Left renal cortex interstitium (tissue), 4 donors: ENCODE data around the gene C1orf53. TPM values are rescaled to one million over a fixed set of nuclear protein-coding genes. Genes with fewer than 3 reads are reported as not detected.
"Not testable (repeated sequence)": the region's sequence is repeated elsewhere in the genome, so short reads cannot be mapped to it uniquely, and the experiment has no call there.

Experiments
- DNase-seq, 4 donors: peaks; one replicate each; pipeline ENCODE4 v3.0.0-alpha.2; 2013; ENCODE audit warnings: low read depth in 4 of 4, low spot score in 2 of 4, missing footprints in 1 of 4
- polyA plus RNA-seq, 4 donors: library from polyadenylated mRNA; unstranded; fragments of 120-200 nt; gene quantifications; one replicate each; pipeline ENCODE4 v1.2.1, GENCODE V29; 2013; ENCODE audit not compliant: insufficient read length in 4 of 4

Gene C1orf53
- 1 to 10 TPM; 1.7 to 3.9 (median 2.2) TPM for polyA plus RNA-seq

- peak in 1 of 4 donors; percentile 74 for DNase-seq
These were observed at the start of gene C1orf53 for GRCh38 chr1:197902454-197903195. C1orf53 (plus strand) TSS chr1:197902630; CDS start chr1:197902650, 20 bp downstream.

DNA sequence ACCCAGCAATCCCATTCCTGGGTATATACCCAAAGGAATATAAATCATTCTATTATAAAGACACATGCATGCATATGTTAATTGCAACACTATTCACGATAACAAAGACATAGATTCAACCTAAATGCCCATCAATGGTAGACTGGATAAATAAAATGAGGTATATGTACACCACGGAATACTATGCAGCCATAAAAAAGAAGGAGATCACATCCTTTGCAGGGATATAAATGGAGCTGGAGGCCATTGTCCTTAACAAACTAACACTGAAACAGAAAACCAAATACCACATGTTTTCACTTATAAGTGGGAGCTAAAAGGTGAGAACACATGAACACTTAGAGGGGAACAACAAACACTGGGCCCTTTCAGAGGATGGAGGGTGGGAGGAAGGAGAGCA lies 46.7 kb upstream of the C1orf53 start:
- not testable (repeated sequence) for DNase-seq

- DNase-seq = no peak
These were observed 45.0 kb upstream of the C1orf53 start for GRCh38 chr1:197857477-197857876.

DNA sequence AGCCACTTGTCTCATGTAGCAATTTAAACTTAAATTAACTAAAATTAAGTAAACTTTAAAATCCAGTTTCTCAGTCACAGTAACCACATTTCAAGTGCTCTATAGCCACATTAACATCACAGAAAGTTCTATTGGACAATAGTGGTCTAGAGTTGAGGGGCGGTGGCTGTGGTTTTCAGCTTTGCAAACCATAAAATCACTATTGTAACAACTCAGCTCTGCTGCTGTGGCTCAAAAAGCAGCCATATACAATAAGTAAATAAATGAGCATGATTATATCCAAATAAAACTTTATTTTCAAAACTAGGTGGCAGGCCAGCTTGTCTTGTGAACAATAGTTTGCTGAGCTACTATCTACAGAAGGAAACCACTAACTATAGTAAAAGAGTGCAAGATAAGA lies 43.4 kb upstream of the C1orf53 start:
- DNase-seq = no peak

GRCh38 chr1:197862221-197862620 lies 40.2 kb upstream of the C1orf53 start:
- DNase-seq = no peak

- DNase-seq = no peak
These were observed 39.8 kb upstream of the C1orf53 start for GRCh38 chr1:197862671-197863070.

GRCh38 chr1:197865809-197866208 lies 36.6 kb upstream of the C1orf53 start:
- no peak for DNase-seq

- peak in 2 of 4 donors; percentile 2 to 24 for DNase-seq
These were observed 33.5 kb upstream of the C1orf53 start for GRCh38 chr1:197868751-197869489.

DNA sequence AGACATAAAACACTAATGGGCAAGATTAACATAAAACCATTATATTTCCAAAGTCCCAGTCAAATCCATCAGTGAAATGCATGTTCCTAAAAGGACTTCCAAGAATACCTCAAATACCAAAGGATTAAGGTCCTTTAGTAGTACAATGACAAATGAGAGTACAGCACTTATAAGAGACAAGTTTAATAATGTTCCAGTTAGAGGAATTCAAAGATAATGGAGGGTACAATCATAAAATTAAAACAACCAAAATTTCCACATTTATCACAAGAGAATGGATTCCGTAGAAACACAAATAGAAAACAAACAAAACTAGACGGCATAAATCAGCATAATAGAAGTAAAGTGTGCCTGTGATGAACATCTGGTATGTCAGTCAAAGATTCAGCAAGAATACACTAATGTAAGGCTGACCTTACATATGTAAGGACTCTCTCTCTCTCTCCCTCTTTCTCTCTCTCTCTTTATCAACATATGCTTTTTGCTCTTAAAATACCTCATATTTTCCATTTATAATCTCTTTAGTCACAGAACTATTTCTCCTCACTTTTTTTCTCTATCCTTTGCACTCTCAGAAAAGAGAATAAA lies 32.8 kb upstream of the C1orf53 start:
- no peak for DNase-seq

DNA sequence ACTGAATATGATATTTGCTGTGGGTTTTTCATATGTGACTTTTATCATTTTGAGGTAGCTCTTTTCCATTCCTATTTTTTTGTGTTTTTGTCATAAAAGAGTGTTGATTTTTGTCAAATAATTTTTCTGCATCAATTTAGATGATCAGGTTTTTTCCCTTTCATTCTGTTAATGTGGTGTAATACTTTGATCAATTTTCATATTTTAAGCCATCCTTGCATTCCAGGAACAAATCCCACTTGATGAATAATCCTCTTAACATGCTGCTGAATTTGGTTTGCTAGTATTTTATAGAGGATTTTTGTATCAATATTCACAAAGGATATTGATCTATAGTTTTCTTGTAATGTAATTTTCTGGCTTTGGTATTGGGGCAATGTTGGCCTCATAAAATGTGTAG lies 25.5 kb upstream of the C1orf53 start:
- DNase-seq = no peak

- DNase-seq = not testable (repeated sequence)
These were observed 22.0 kb upstream of the C1orf53 start for GRCh38 chr1:197880385-197880784.

DNA sequence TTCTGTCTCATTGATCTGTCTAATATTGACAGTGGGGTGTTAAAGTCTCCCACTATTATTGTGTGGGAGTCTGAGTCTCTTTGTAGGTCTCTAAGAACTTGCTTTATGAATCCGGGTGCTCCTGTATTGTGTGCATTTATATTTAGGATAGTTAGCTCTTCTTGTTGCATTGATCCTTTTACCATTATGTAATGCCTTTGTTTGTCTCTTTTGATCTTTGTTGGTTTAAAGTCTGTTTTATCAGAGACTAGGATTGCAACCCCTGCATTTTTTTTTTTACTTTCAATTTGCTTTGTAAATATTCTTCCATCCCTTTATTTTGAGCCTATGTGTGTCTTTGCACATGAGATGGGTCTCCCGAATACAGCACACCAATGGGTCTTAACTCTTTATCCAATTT lies 20.2 kb upstream of the C1orf53 start:
- DNase-seq = not testable (repeated sequence)

GRCh38 chr1:197884173-197884572 lies 18.3 kb upstream of the C1orf53 start:
- no peak for DNase-seq

DNA sequence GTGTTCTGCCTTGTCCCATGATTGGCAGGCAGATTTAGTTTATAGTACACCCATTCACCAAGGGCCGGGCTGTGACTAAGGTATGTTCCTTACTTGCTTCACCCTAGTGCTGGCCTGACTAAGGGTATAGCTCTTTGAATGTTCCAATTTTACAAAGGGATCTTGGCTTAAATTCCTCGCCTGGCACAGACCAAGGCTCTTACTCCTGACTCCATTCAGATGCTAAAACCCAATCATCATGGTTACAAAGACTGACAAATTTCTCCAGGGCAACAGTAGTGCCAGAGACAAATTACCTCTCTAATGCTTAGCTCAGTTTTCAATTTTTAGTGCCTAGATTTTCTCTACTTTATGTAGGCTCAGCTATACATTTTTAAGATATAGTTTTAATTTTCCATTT lies 11.5 kb upstream of the C1orf53 start:
- no peak for DNase-seq

DNA sequence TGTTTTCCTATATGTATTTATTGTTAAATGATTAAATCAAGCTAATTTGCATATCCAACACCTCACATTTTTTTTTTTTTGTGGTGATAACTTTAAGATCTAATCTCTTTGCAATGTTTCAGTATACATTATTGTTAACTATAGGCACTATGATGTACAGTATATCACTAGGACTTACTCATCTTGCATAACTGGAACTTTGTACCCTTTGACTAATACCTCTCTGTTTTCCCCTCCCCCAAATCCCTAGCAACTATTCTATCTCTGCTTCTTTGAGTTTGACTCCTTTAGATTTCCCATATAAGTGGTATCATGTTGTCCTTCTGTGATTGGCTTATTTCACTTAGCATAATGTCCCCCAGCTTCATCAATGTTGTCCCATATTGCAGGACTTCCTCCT lies 9.7 kb upstream of the C1orf53 start:
- DNase-seq = no peak

DNA sequence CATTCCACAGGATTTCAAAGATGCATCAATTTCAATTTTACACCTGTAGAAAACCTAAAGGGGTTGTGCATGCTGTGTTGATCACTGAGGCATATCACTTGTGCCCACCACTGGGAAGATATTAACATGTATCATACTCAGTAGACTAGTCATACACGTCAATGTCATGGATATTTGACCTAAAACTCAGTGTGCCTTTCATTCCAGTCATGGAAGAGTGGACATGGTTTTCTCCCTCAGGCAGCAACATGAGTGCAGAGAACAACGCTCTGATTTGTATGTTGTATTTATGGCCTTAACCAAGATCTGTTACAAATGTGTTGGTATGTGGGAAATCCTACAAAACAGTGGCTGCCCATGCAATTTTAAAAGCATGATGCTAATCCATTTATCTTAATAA lies 6.1 kb upstream of the C1orf53 start:
- no peak for DNase-seq

- DNase-seq = no peak
These were observed 3.4 kb upstream of the C1orf53 start for GRCh38 chr1:197899037-197899436.

GRCh38 chr1:197902131-197902453 lies 338 bp upstream of the C1orf53 start:
- no peak for DNase-seq

DNA sequence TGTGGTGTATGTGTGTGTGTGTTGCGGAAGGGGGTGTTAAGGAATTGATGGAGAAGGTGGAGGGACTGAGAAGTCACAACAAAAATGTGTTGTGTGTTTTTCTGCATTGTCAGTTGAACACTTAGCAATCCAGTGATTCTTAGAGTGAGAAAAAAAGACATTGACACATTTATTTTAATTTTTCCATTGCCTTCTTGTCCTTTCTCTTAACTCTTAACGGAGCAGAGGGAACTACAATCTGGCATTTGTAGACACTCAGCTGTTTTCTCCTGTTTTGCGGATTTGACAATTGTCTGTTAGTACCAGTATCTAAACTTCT lies 725 bp downstream of the C1orf53 start:
- DNase-seq = no peak

DNA sequence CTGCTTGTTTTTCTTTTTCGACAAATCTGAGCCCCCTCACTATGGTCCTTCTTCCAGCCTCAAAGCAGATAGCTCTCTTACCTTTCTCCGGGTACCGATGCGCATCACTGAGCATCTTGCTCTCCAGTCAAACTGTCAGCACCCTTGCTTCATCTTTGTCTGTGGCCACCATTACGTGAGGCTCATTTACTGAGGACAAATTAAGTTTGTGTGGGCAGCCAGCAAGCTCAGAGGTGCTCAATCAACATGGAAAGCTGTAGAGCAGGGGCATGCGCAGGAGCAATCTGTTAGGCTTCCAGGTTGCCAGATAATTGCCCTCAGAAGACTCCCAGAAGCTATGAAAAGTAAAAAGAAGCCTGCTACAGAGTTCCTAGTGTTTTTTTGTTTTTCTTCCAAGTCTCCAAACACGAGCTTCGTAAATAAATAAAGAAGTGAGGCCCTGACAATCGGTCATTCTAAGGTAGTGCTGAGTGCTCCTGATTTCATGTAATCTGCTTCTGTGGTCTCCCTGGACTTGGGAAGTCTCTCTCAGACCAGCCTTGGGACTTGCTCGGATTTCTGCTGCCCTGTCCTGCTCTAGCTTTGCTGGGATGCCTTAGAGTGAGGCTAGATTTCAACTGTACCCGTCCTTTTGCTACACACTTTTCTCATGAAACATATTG lies 1.8 kb downstream of the C1orf53 start:
- no peak for DNase-seq

GRCh38 chr1:197905699-197906351 lies 3.4 kb downstream of the C1orf53 start:
- DNase-seq = no peak
